H1 (cell line): ENCODE data around the gene ATP9B. TPM values are rescaled to one million over a fixed set of nuclear protein-coding genes. Genes with fewer than 3 reads are reported as not detected.

Experiments
- ASH2L ChIP-seq: fragments of 200-600, 300-600 bp; sonication (generic); IDR thresholded peaks from one replicate; pipeline ENCODE4 v1.7.1; 2017; ENCODE audit warnings: low read length
- BCL11A ChIP-seq, 2 experiments: IDR thresholded peaks; one replicate each; pipeline ENCODE4 v1.6.1; 2011; ENCODE audit warnings: low read depth in 2 of 2, low read length in 2 of 2, mild to moderate bottlenecking in 2 of 2
- CEBPB ChIP-seq: IDR thresholded peaks from 2 replicates; pipeline ENCODE4 v1.6.1; 2012; ENCODE audit warnings: low read depth, low read length
- CHD7 ChIP-seq: fragments of 300-600 bp; sonication (generic); IDR thresholded peaks from 2 replicates; pipeline ENCODE4 v1.7.1; 2012; ENCODE audit warnings: low read length, moderate library complexity, mild to moderate bottlenecking, inconsistent platforms; ENCODE audit not compliant: insufficient replicate concordance
- CREB1 ChIP-seq: IDR thresholded peaks from 2 replicates; pipeline ENCODE4 v1.6.1; 2012; ENCODE audit warnings: inconsistent platforms
- CTCF ChIP-seq, 3 experiments: IDR thresholded peaks; 1 replicate in 2 of 3; 2 replicates in 1 of 3; pipeline versions ENCODE4 v1.5.1 to v1.6.1; 2011; ENCODE audit warnings: low read length in 3 of 3, mild to moderate bottlenecking in 3 of 3, inconsistent platforms in 2 of 3, low read depth in 1 of 3, moderate library complexity in 1 of 3; ENCODE audit not compliant: insufficient read depth in 1 of 3; ENCODE audit errors: control extremely low read depth in 1 of 3
- GABPA ChIP-seq: IDR thresholded peaks from 2 replicates; pipeline ENCODE4 v1.6.1; 2011; ENCODE audit warnings: mild to moderate bottlenecking, low read length, moderate library complexity, borderline replicate concordance; ENCODE audit not compliant: insufficient read depth
- PHF8 ChIP-seq: fragments of 200-600 bp; sonication (generic); conservative IDR thresholded peaks from 2 replicates; pipeline ENCODE4 v1.7.1; 2012; ENCODE audit warnings: low read depth, mild to moderate bottlenecking, inconsistent platforms, low read length, moderate library complexity
- SUZ12 ChIP-seq: fragments of 200-600 bp; sonication (generic); IDR thresholded peaks from 2 replicates; pipeline ENCODE4 v1.6.1; 2012; ENCODE audit warnings: mild to moderate bottlenecking, inconsistent platforms, low read length, moderate library complexity, mixed read lengths
- TAF7 ChIP-seq: optimal IDR thresholded peaks from 2 replicates; pipeline ENCODE3; 2011; ENCODE audit warnings: low read depth, mild to moderate bottlenecking, inconsistent platforms, low read length, moderate library complexity, borderline replicate concordance
- polyA plus RNA-seq, 7 experiments: library from polyadenylated mRNA; depleted of rRNA in 3 of 7; stranded (reverse) in 5 of 7; unstranded in 2 of 7; fragments of >200 nt in 5 of 7; fragments of 200-250 nt in 2 of 7; gene quantifications; 1 replicate in 5 of 7; 2 replicates in 1 of 7; 4 replicates in 1 of 7; pipeline versions ENCODE4 v1.2.1 to v1.2.3, GENCODE V29; 2011 to 2013; ENCODE audit warnings: missing spikeins in 2 of 7, mixed read lengths in 2 of 7
- total RNA-seq: library from RNA; stranded (reverse); fragmentation: NEBNext Ultra II Directional; extraction: Animal tissue kit (Norgen Biotek cat#: 25700); gene quantifications from 2 replicates; pipeline ENCODE4 v1.2.1, GENCODE V29; 2021

Gene ATP9B
- total and polyA plus RNA-seq, 2 of the 8 experiments (the other 6 are each of a cell fraction or from before 2014, with no cell fraction given), result 15.1 to 21.7 TPM

GRCh38 chr18:79275461-79275860 is 206.3 kb downstream of the ATP9B start (continued):
- no peak for TF ChIP-seq CHD7
- no peak for TF ChIP-seq CREB1
- no peak for TF ChIP-seq TAF7
- no peak for TF ChIP-seq GABPA
- no peak for TF ChIP-seq CTCF (IDR thresholded peaks at IDR 0.05; ENCODE audit: control extremely low read depth in 1 of 3, insufficient read depth in 1 of 3, low read depth in 1 of 3, low read length in 3 of 3)
- TF ChIP-seq CEBPB, result no peak
- no peak for TF ChIP-seq SUZ12
- no peak for TF ChIP-seq BCL11A (IDR thresholded peaks at IDR 0.05; ENCODE audit: low read depth in 2 of 2, low read length in 2 of 2)
- no peak for TF ChIP-seq ASH2L
- TF ChIP-seq PHF8, result no peak
